K562 (cell line): ENCODE measurements around the gene PRSS37. TPM values are rescaled to one million over a fixed set of nuclear protein-coding genes. Genes with fewer than 3 reads are reported as not detected.

Experiments
- ATAC-seq: fragments of 200-7000 bp; cut with Tn5 transposase; 3 replicates; pipeline ENCODE4 v1.9.1; 2020; ENCODE audit warnings: moderate library complexity
- BruUV-seq: library from RNA; stranded (reverse); fragments of 400-500 nt; replicated peaks from 2 replicates; lab custom pipeline; 2021; lab: Mats Ljungman, UMichigan
- CTCF ChIA-PET: fragments of 300-600 bp; formaldehyde crosslinking; extraction: SDS; loops from one replicate; lab custom pipeline; 2021; ENCODE audit warnings: low intra/inter-chr PET ratio; lab: Yijun Ruan, JAX
- POLR2A ChIA-PET: fragments of 300-600, 350-650 bp; sonication (Branson Sonifier 250); formaldehyde crosslinking; extraction: SDS; loops from one replicate; lab custom pipeline; 2021; ENCODE audit warnings: antibody characterized with exemption, inconsistent platforms; lab: Yijun Ruan, JAX
- DNase-seq, 4 experiments: peaks; one replicate each; pipeline versions ENCODE4 v3.0.0 to v3.0.0-alpha.2; 2011 to 2018; ENCODE audit warnings: low spot score in 3 of 4, mixed read lengths in 3 of 4; ENCODE audit errors: extremely low read depth in 1 of 4
- FAIRE-seq: peaks from 2 replicates; lab custom pipeline; 2011; peaks lifted over from hg19 to GRCh38; lab: Jason Lieb, UNC
- H2AFZ ChIP-seq: 2 replicates; pipeline ENCODE4 v1.6.0; 2011; ENCODE audit warnings: low read depth, low read length, control low read depth, inconsistent platforms
- H3K27ac ChIP-seq: fragments of 200-600 bp; 3 replicates; pipeline ENCODE4 v1.8.0; 2011; ENCODE audit warnings: low read depth, mild to moderate bottlenecking, control low read depth, inconsistent platforms, low read length, moderate library complexity, mixed read lengths; ENCODE audit errors: extremely low read depth
- H3K27me3 ChIP-seq, 2 experiments: fragments of 300-600 bp in 1 of 2; 2 replicates in 1 of 2; 3 replicates in 1 of 2; pipeline versions ENCODE4 v1.6.0 to v1.8.0; 2011; ENCODE audit warnings: inconsistent platforms in 2 of 2, low read length in 2 of 2, mild to moderate bottlenecking in 1 of 2, mixed read lengths in 1 of 2, moderate library complexity in 1 of 2; ENCODE audit not compliant: control insufficient read depth in 2 of 2, insufficient read depth in 2 of 2
- H3K36me3 ChIP-seq: fragments of 300-600 bp; 3 replicates; pipeline ENCODE4 v1.8.0; 2011; ENCODE audit warnings: mild to moderate bottlenecking, low read length, inconsistent platforms; ENCODE audit not compliant: control insufficient read depth, insufficient read depth
- H3K4me1 ChIP-seq, 2 experiments: fragments of 200-600 bp in 1 of 2; replicated peaks in 1 of 2; 2 replicates in 1 of 2; 3 replicates in 1 of 2; pipeline versions ENCODE4 v1.5.1 to v1.8.0; 2011; ENCODE audit warnings: inconsistent platforms in 2 of 2, low read length in 2 of 2, mild to moderate bottlenecking in 1 of 2, mixed read lengths in 1 of 2, moderate library complexity in 1 of 2; ENCODE audit not compliant: control insufficient read depth in 2 of 2, insufficient read depth in 2 of 2
- H3K4me2 ChIP-seq: 2 replicates; pipeline ENCODE4 v1.6.1; 2011; ENCODE audit warnings: low read length, control low read depth, inconsistent platforms, mixed read lengths; ENCODE audit not compliant: insufficient read depth
- H3K4me3 ChIP-seq: fragments of 200-600 bp; sonication (generic), shearing (Covaris generic); 2 replicates; pipeline ENCODE4 v1.5.1; 2016; ENCODE audit warnings: control low read depth, inconsistent platforms
- H3K79me2 ChIP-seq: fragments of 200-600 bp; 3 replicates; pipeline ENCODE4 v1.8.0; 2011; ENCODE audit warnings: low read length, inconsistent platforms; ENCODE audit not compliant: control insufficient read depth, insufficient read depth
- H3K9ac ChIP-seq, 2 experiments: 2 replicates each; pipeline versions ENCODE4 v1.6.0 to v1.6.1; 2011; ENCODE audit warnings: low read depth in 2 of 2, low read length in 2 of 2, control low read depth in 1 of 2, inconsistent platforms in 1 of 2, mild to moderate bottlenecking in 1 of 2, mixed read lengths in 1 of 2; ENCODE audit not compliant: insufficient read depth in 1 of 2
- H3K9me1 ChIP-seq: one replicate; pipeline ENCODE4 v1.6.0; 2011; ENCODE audit warnings: inconsistent platforms, mild to moderate bottlenecking, low read length, moderate library complexity; ENCODE audit not compliant: control insufficient read depth, insufficient read depth
- H3K9me3 ChIP-seq: replicated peaks from 2 replicates; pipeline ENCODE4 v1.5.1; 2011; ENCODE audit warnings: low read depth, low read length, inconsistent platforms; ENCODE audit not compliant: control insufficient read depth, insufficient read depth
- H4K20me1 ChIP-seq: replicated peaks from 2 replicates; pipeline ENCODE4 v1.6.1; 2011; ENCODE audit warnings: low read length, inconsistent platforms, mixed read lengths; ENCODE audit not compliant: control insufficient read depth, insufficient read depth
- COPS2 ChIP-seq: fragments of 450-650 bp; conservative IDR thresholded peaks from 2 replicates; pipeline ENCODE4 v1.6.1; 2016; ENCODE audit warnings: mild to moderate bottlenecking, moderate library complexity
- ELK1 ChIP-seq: sonication (generic); formaldehyde crosslinking; IDR thresholded peaks from 2 replicates; pipeline ENCODE4 v1.8.1; 2022; ENCODE audit warnings: missing genetic modification reagents
- ETV5 ChIP-seq: sonication (generic); formaldehyde crosslinking; IDR thresholded peaks from 2 replicates; pipeline ENCODE4 v1.4.0; 2020; ENCODE audit warnings: low read depth, mild to moderate bottlenecking, missing genetic modification reagents
- GATAD2B ChIP-seq: fragments of 450-650 bp; IDR thresholded peaks from 2 replicates; pipeline ENCODE4 v1.6.1; 2017; ENCODE audit warnings: mild to moderate bottlenecking, borderline replicate concordance
- HDGF ChIP-seq: fragments of 450-650 bp; IDR thresholded peaks from 2 replicates; pipeline ENCODE4 v1.6.1; 2016
- MAFF ChIP-seq: IDR thresholded peaks from 2 replicates; pipeline ENCODE4 v1.6.1; 2012; ENCODE audit warnings: low read length, improper control_type of control experiment
- NFXL1 ChIP-seq: fragments of 450-650 bp; formaldehyde crosslinking; IDR thresholded peaks from 2 replicates; pipeline ENCODE4 v1.4.0; 2021; ENCODE audit warnings: mild to moderate bottlenecking
- PKNOX1 ChIP-seq: fragments of 450-650 bp; IDR thresholded peaks from 2 replicates; pipeline ENCODE4 v1.6.1; 2016
- PML ChIP-seq: IDR thresholded peaks from 2 replicates; pipeline ENCODE4 v1.6.1; 2012; ENCODE audit warnings: low read length, inconsistent platforms
- PPARD ChIP-seq: fragments of 250-450 bp; sonication (Bioruptor Pico); IDR thresholded peaks from 2 replicates; pipeline ENCODE4 v1.8.0; 2022; ENCODE audit warnings: inconsistent platforms, mild to moderate bottlenecking, moderate library complexity
- PRPF4 ChIP-seq: fragments of 200-400 bp; formaldehyde crosslinking; IDR thresholded peaks from one replicate; pipeline ENCODE4 v1.6.1; 2017; ENCODE audit warnings: low read length, low read depth, mild to moderate bottlenecking; ENCODE audit not compliant: insufficient read depth, poor library complexity, severe bottlenecking
- SP1 ChIP-seq: sonication (generic); formaldehyde crosslinking; IDR thresholded peaks from 2 replicates; pipeline ENCODE4 v1.8.1; 2022; ENCODE audit warnings: mild to moderate bottlenecking, missing genetic modification reagents
- SRSF9 ChIP-seq: fragments of 200-400 bp; formaldehyde crosslinking; IDR thresholded peaks from 2 replicates; pipeline ENCODE4 v1.6.1; 2017; ENCODE audit warnings: low read depth, low read length, borderline replicate concordance
- ZNF165 ChIP-seq: fragments of 250-450 bp; sonication (Bioruptor Pico); IDR thresholded peaks from 2 replicates; pipeline ENCODE4 v1.4.0; 2020; ENCODE audit warnings: borderline replicate concordance
- ZNF263 ChIP-seq: sonication (generic); formaldehyde crosslinking; IDR thresholded peaks from 2 replicates; pipeline ENCODE4 v1.8.0; 2022; ENCODE audit warnings: mild to moderate bottlenecking, missing genetic modification reagents, borderline replicate concordance
- ZNF395 ChIP-seq: fragments of 200-800 bp; sonication (Bioruptor generic); IDR thresholded peaks from 2 replicates; pipeline ENCODE4 v1.6.1; 2017; ENCODE audit warnings: missing genetic modification characterization, missing compliant biosample characterization
- ZNF644 ChIP-seq: fragments of 200-800 bp; sonication (Bioruptor generic); IDR thresholded peaks from 2 replicates; pipeline ENCODE4 v1.6.1; 2016; ENCODE audit warnings: low read depth, missing genetic modification characterization, missing compliant biosample characterization
- WGBS: fragments of 100-300 bp; shearing (Covaris generic); methylation state at CpG from one replicate; pipeline ENCODE4 v1.1.6; 2016; ENCODE audit warnings: low coverage, mixed read lengths; ENCODE audit not compliant: insufficient coverage; ENCODE audit errors: missing lambda C conversion rate; 5-methylcytosine and 5-hydroxymethylcytosine counted together
- in situ Hi-C: fragments of 300-500 bp; cut with MboI; formaldehyde crosslinking; loops from 4 replicates; pipeline ENCODE4 v1.15.0; 2018; ENCODE audit warnings: inconsistent platforms, mixed read lengths
- intact Hi-C: fragments of 100-400 bp; cut with micrococcal nuclease; formaldehyde crosslinking; loops from 2 replicates; pipeline ENCODE4 v1.14.2; 2022
- polyA plus RNA-seq, 8 experiments: library from polyadenylated mRNA; depleted of rRNA in 4 of 8; stranded (reverse) in 5 of 8; unstranded in 3 of 8; fragments of >200 nt; fragmentation: Nextera tagmentation in 2 of 8; fragmentation: Illumina TruSeq in 1 of 8; extraction: Ambion mirVana in 2 of 8; extraction: Trizol in 1 of 8; gene quantifications; 2 replicates each; pipeline versions ENCODE4 v1.2.1 to v1.2.3, GENCODE V29; 2011 to 2014; ENCODE audit warnings: inconsistent platforms in 1 of 8, missing spikeins in 1 of 8
- total RNA-seq, 7 experiments: library from RNA; depleted of rRNA in 6 of 7; stranded (reverse); fragments of >200 nt in 6 of 7; fragmentation: Illumina TruSeq in 2 of 7; extraction: Trizol in 2 of 7; gene quantifications; 2 replicates each; pipeline versions ENCODE4 v1.2.1 to v1.2.3, GENCODE V29; 2011 to 2021; ENCODE audit warnings: low replicate concordance in 1 of 7

The PRSS37 gene
- total and polyA plus RNA-seq, 9 of the 15 experiments (the other 6 are each of a cell fraction or from before 2014, with no cell fraction given) = not detected

- TF ChIP-seq PKNOX1 = no peak
- no peak for TF ChIP-seq ELK1 (CRISPR knock-in tag)
- no peak for TF ChIP-seq ZNF263
- TF ChIP-seq SRSF9 = no peak
Observed at GRCh38 chr7:141864765-141865447, 23.6 kb upstream of the PRSS37 start (continued).

- H3K36me3 ChIP-seq = no peaks in the 10 kb centered on the region
- no peak for DNase-seq
- no peak overlapping the region for H3K4me2 ChIP-seq
- H3K27me3 ChIP-seq = no peaks in the 10 kb centered on the region
- in situ Hi-C loops (no loop called here), intact Hi-C loops (no loop called here)
- CTCF ChIA-PET = no interaction called here
- FAIRE-seq = no peak
- no peak overlapping the region for H3K9ac ChIP-seq
- H4K20me1 ChIP-seq = no peaks in the 10 kb centered on the region
- no peaks in the 10 kb centered on the region for H3K4me1 ChIP-seq
- H3K4me3 ChIP-seq = no peak overlapping the region
- no TSS peak for BruUV-seq
- H3K79me2 ChIP-seq = no peaks in the 10 kb centered on the region
- POLR2A ChIA-PET = no interaction called here
- no peaks in the 10 kb centered on the region for H3K9me1 ChIP-seq
- WGBS = 0% methylated on average over 2 of the region's 2 CpGs
- H3K27ac ChIP-seq = no peak overlapping the region
- no peaks in the 10 kb centered on the region for H3K9me3 ChIP-seq
- H2AFZ ChIP-seq = no peak overlapping the region
- ATAC-seq = no peak
- TF ChIP-seq HDGF (no peak), ZNF165 (CRISPR knock-in tag) (no peak), ZNF395 (no peak), GATAD2B (no peak), PML (no peak), COPS2 (no peak), ZNF644 (no peak), SP1 (CRISPR knock-in tag) (no peak), ETV5 (no peak), MAFF (no peak), NFXL1 (CRISPR knock-in tag) (no peak), PRPF4 (no peak), PPARD (CRISPR knock-in tag) (no peak)
Observed at GRCh38 chr7:141860207-141860606, 18.9 kb upstream of the PRSS37 start.
